A673 (cell line): ENCODE data around the gene CHN1. TPM values are rescaled to one million over a fixed set of nuclear protein-coding genes. Genes with fewer than 3 reads are reported as not detected.

Experiments used
- BruUV-seq: library from RNA; stranded (reverse); fragments of 400-500 nt; replicated peaks from 2 replicates; lab custom pipeline; 2021; lab: Mats Ljungman, UMichigan
- CTCF ChIA-PET: fragments of 300-600 bp; sonication (Branson Sonifier 250); formaldehyde crosslinking; loops from one replicate; lab custom pipeline; 2022; ENCODE audit warnings: antibody characterized with exemption; lab: Charles Lee
- POLR2A ChIA-PET: fragments of 300-600 bp; sonication (Branson Sonifier 250); formaldehyde crosslinking; loops from one replicate; lab custom pipeline; 2022; ENCODE audit warnings: antibody characterized with exemption; ENCODE audit not compliant: low non-redundant PET; lab: Charles Lee
- DNase-seq: peaks from one replicate; pipeline ENCODE4 v3.0.0-alpha.2; 2015; ENCODE audit warnings: low spot score
- H3K27ac ChIP-seq: fragments of 200-600 bp; sonication (generic); 2 replicates; pipeline ENCODE4 v1.5.1; 2016; ENCODE audit warnings: mixed run types, low read depth, mild to moderate bottlenecking, mixed read lengths, antibody characterized with exemption, low read length; ENCODE audit not compliant: poor library complexity, severe bottlenecking
- H3K27me3 ChIP-seq: fragments of 200-600 bp; sonication (generic); replicated peaks from 2 replicates; pipeline ENCODE4 v1.6.1; 2017; ENCODE audit warnings: mixed run types, low read depth, mild to moderate bottlenecking, mixed read lengths, antibody characterized with exemption, low read length; ENCODE audit not compliant: insufficient read depth, poor library complexity
- H3K36me3 ChIP-seq: fragments of 200-600 bp; sonication (generic); 2 replicates; pipeline ENCODE4 v1.6.1; 2016; ENCODE audit warnings: mixed run types, mild to moderate bottlenecking, mixed read lengths, antibody characterized with exemption, low read length; ENCODE audit not compliant: insufficient read depth, poor library complexity, severe bottlenecking
- H3K4me1 ChIP-seq: fragments of 200-600 bp; sonication (generic); 2 replicates; pipeline ENCODE4 v1.6.1; 2017; ENCODE audit warnings: mixed run types, mild to moderate bottlenecking, mixed read lengths, antibody characterized with exemption, low read length; ENCODE audit not compliant: insufficient read depth, poor library complexity, severe bottlenecking
- H3K4me3 ChIP-seq: fragments of 200-600 bp; sonication (generic); 2 replicates; pipeline ENCODE4 v1.5.1; 2016; ENCODE audit warnings: low read depth, mixed run types, mild to moderate bottlenecking, mixed read lengths, low read length; ENCODE audit not compliant: poor library complexity, severe bottlenecking
- H3K9me3 ChIP-seq: fragments of 200-600 bp; sonication (generic); 2 replicates; pipeline ENCODE4 v1.6.1; 2016; ENCODE audit warnings: mixed run types, low read depth, mild to moderate bottlenecking, mixed read lengths, antibody characterized with exemption, low read length; ENCODE audit not compliant: poor library complexity, severe bottlenecking
- CTCF ChIP-seq: fragments of 300-800, 200-600 bp; sonication (generic); conservative IDR thresholded peaks from 2 replicates; pipeline ENCODE4 v1.5.1; 2017; ENCODE audit warnings: low read depth, mild to moderate bottlenecking, antibody characterized with exemption, low read length, moderate library complexity, mixed read lengths
- EZH2 ChIP-seq: fragments of 200-600 bp; sonication (generic); IDR thresholded peaks from 2 replicates; pipeline ENCODE4 v1.6.1; 2017; ENCODE audit warnings: borderline replicate concordance, low read depth, mild to moderate bottlenecking, mixed read lengths, antibody characterized with exemption, low read length; ENCODE audit not compliant: poor library complexity, severe bottlenecking
- intact Hi-C: fragments of 100-400 bp; cut with micrococcal nuclease; formaldehyde crosslinking; loops from one replicate; pipeline ENCODE4 v1.10.0; 2022; ENCODE audit not compliant: unreplicated experiment
- total RNA-seq: library from RNA; stranded (reverse); gene quantifications from 2 replicates; pipeline ENCODE4 v1.2.3, GENCODE V29; 2021

Gene CHN1
- total RNA-seq, 1 experiment from 2014 or later = 11.3 TPM

GRCh38 chr2:174781996-174782395, 223.2 kb downstream of the CHN1 start:
- ChIA-PET CTCF (no interaction called here), POLR2A (no interaction called here)
- intact Hi-C loops = no loop called here
- Histone ChIP-seq H3K4me1 (peaks cover 3% of the 10 kb centered on the region), H3K27ac (no peak overlapping the region), H3K4me3 (no peak overlapping the region), H3K9me3 (no peaks in the 10 kb centered on the region), H3K36me3 (no peaks in the 10 kb centered on the region), H3K27me3 (no peaks in the 10 kb centered on the region)
- no TSS peak for BruUV-seq
- DNase-seq = no peak
- TF ChIP-seq CTCF = no peak
- no peak for TF ChIP-seq EZH2

- DNase-seq = no peak
- no peak for TF ChIP-seq EZH2
- TF ChIP-seq CTCF = no peak
- CTCF ChIA-PET = interaction anchor here (1.5 kb wide), 1 partner anchor 10 kb away, joined by 4 read pairs; no protein-coding TSS in a partner anchor
- Histone ChIP-seq H3K27me3 (no peaks in the 10 kb centered on the region), H3K27ac (no peak overlapping the region), H3K36me3 (no peaks in the 10 kb centered on the region), H3K9me3 (no peaks in the 10 kb centered on the region), H3K4me3 (no peak overlapping the region), H3K4me1 (peaks cover 3% of the 10 kb centered on the region)
- BruUV-seq = no TSS peak
- POLR2A ChIA-PET = no interaction called here
- intact Hi-C loops = no loop called here
Observed at GRCh38 chr2:174781298-174781697, 223.9 kb downstream of the CHN1 start.

GRCh38 chr2:174780856-174781255, 224.3 kb downstream of the CHN1 start:
- intact Hi-C loops = no loop called here
- no peak overlapping the region for H3K27ac ChIP-seq
- TF ChIP-seq EZH2 (no peak), CTCF (no peak)
- ChIA-PET POLR2A (no interaction called here), CTCF (interaction anchor here (1.5 kb wide), 1 partner anchor 9 kb away, joined by 4 read pairs; no protein-coding TSS in a partner anchor)
- H3K4me3 ChIP-seq = no peak overlapping the region
- H3K36me3 ChIP-seq = no peaks in the 10 kb centered on the region
- no peaks in the 10 kb centered on the region for H3K27me3 ChIP-seq
- no peaks in the 10 kb centered on the region for H3K9me3 ChIP-seq
- no peak for DNase-seq
- peaks cover 3% of the 10 kb centered on the region for H3K4me1 ChIP-seq
- BruUV-seq = no TSS peak
